Activated CD4-positive, alpha-beta T cell treated with anti-CD3 and anti-CD28 coated beads, Interleukin-2, amount 50 U/mL, for 48 hours (primary cell): ENCODE measurements around the gene KCND3.

Experiments
- DNase-seq, 2 experiments: peaks; one replicate each; pipeline ENCODE4 v3.0.0-alpha.2; 2020

KCND3 gene

DNA sequence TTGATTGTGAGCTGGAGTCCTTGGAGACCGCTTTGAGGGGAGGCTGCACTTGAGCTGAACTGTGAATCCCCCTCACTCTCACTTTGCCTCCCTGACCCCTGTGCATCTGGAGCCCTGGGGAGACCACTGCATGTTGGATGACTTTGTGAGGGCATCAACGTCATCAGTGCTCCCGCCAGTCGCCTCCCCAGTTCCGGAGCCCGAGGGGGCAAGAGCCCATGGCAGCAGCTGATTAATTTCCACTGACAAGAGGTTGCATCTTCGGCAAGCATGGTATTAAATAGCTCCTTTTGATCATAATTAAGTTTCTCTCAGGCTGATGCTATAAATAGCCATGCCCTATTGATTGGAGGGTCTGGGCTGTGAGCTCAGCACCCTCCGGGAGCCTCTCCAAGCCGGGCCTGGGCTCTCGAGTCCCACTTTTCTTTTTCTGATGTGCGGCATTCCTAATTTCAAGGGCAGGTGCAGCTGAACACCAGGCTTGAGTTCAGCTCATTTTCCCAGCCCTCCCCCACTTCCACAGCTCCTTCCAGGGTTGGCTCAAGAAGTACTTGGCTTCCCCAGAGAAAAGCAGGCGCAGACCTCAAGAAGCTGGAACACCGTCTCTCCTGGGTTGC is 33.2 kb downstream of the KCND3 start:
- DNase-seq: no peak

DNA sequence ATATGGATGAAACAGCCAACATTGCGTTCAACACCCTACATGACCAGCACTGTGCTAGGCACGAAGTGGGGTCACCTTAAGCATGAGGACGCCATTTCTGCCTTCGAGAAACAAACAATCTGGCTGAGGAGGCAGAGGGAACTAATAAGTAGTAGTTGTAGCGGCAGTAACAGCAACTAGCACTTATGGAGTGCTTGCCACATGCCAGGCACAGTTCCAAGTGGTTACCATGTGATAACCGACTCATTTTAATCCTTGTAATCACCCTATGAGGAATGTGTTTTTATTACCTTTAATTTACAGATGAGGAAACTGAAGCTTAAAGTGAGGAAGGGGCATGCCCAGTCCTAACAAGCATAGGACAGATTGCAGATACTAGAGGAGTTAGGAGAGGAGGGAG is 33.7 kb downstream of the KCND3 start:
- no peak for DNase-seq

DNA sequence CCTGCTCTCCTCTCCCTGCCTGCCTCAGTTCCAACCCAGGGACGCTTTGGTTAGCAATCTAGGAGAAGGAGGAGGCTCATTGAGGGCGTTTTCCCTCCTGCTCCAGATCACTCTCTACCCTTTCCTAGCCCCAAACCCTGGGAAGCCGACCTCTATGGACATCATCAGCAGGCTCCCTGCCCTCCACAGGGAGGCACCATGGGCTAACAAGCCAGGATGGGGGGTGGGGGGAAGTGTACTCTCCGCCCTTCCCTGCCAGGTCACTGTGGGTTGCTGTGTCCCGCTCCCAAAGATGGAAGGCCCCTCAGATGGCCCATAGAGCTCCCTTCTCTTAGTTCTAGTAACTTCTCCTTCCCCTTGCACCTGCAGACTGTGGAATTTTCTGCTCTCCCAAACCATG is 35.7 kb downstream of the KCND3 start:
- no peak for DNase-seq

DNA sequence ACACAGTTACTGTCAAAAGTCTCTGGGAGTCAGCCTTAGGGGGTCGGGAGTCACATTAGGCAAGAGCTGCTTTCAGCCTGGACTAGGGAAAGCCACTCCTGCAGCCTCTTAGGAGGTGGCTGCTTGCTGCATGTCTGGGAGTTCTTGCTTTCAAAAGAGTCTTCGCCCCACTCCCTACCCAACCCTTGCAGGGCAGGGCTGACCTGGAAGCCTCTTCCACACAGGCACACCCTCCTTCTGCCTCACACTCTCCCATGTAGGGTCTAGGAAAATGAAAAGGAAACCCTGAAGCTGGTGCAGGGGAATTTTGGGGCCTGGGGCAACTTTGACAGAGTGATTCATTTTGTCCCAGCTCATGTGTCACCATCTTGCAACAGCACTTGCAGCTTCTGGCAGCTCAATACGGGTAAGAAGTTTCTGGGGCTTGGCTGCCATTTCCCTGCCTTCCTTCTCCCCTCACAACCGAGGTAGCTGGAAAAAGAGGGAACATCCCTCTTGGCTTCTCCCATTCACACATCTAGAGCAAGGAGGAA is 37.3 kb downstream of the KCND3 start:
- DNase-seq: no peak

DNA sequence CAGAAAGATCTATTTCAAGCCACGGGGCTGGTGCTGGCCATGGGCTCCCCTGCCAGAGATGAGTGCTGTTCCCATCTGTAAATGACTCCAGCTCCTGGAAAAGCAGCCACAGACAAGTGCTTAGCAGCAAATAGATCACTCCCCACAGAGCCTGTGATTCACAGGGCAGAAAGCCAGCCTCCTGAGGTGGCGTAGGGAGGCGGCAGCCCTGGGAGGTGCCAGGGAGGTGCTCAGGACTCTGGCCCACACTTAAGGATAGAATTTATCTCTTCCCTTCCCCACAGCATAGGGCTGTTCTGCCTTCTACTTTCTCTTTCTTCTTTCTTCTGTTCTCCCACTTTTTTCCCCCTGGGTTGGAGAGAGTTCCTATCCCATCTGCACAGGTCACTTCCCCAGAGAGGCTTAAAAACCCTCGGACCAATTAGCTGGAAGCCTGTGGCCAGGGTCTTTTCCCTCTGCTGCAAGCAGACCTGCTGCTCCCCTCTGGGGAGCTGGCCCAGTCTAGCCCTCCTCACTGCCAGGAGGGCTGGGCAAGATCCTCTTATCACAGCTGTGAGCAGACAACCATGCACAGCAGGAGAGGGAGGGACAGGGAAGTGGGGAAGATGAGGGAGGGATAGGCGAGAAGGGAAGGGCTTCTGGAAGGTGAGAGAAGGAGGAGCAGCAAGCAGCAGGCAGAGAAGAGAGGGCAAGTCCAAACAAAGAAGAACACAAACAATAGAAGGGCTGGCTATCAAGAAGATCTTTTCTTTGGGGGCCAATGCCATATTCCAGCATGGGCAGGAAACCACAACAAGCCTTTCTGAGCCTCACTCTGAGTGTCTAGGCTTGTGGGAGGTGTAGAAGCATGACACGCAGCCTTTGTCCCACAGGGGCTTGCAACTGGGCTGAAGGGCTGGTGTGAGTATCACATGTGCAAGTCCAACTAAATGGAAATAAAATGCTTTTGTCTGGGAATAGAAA is 41.0 kb downstream of the KCND3 start:
- no peak for DNase-seq

DNA sequence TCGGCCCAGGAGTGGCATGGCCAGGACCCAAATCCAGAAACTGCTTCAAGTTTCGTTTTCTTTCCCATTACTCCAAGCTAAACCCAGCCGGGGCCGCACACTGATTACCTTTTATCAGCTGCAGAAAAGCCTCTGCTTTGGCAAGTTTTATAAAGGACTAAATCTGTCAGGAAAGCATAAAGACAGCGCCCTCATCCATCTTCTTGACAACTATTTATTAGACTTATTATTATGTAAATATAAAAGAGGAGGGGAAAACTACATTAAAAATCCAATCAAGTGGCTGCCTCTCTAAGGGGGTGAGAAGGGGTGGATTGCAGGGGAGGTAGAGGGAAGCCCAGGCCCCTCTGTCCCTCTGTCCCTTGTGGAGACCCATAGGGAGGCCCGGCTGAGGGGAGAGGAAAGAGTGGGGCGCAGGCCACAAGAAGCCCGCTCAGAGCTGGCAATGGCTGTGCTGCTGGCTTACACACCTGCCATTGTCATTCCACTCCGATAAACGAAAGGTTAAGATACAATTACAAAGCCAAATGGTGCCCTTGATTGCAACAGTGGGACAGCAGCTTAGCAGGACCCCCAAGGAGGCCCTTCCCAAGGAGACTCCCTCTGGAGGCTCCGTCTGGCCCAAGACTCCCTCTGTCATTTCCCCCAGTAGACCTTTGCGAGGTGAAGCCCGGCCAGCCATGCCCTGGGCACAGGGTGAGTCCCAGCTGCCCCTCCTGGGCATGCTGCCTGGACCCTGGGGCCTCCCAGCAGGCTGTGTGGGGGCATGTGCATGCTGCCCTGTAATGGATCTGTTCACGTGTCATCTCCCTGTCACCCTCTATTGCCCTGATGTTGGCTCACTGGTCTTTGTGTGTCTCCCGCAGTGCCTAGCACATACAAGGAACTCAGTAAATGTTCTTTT is 45.4 kb downstream of the KCND3 start:
- no peak for DNase-seq

DNA sequence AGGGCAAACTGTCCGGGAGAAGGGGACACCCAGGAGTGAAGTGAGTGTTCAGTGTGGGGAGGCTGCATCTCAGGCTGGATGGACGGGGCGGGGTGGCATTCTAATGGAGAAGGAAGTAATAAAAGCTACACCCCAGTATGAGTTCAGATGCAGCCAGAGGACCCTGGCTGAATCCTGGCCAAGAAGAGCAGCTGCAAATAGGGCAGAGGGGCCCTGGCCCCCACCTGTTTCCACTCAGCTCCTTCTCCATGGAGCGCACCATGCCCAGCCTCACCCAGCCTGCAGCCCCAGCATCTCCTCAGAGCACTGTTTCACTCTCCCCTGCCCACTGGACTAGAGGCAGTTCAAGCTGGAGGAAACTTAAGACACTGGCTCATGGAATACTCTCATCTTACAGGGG is 46.4 kb downstream of the KCND3 start:
- no peak for DNase-seq

DNA sequence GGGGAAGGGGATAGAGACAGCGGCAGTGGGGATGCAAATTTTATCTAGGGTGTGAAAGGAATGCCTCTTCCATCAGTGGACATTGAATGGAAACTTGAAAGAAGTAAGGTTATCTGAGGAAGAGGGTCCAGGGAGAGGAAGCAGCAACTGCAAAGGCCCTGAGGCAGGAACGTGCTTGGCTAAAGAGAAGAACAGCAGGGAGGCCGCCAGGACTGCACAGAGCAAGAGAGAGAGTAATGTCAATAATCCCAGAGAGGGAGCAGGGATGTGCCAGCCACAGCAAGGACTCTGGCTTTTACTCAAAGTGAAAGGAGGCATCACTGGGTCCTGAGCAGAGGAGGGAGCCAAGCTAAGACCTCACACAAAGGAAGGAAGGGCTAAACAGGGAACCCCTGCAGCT is 50.9 kb downstream of the KCND3 start:
- no peak for DNase-seq

DNA sequence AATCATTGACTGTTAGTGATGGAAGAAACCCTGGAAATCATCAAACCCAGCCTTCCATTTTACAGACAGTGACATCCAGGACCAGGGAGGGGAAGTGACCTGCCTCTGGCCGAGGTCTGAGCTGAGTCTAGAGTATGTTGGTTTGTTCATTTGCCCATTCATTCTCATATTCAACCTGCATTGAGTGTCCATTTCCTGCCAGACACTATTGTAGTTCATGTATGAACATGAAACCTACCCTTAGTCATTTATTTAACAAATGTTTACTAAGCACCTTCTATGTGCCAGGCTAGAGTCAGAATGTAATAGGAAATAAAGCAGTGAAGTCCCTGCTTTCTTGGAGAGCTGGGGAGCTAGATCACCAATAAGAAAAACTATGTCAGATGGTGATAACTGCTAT is 51.3 kb downstream of the KCND3 start:
- DNase-seq: no peak

DNA sequence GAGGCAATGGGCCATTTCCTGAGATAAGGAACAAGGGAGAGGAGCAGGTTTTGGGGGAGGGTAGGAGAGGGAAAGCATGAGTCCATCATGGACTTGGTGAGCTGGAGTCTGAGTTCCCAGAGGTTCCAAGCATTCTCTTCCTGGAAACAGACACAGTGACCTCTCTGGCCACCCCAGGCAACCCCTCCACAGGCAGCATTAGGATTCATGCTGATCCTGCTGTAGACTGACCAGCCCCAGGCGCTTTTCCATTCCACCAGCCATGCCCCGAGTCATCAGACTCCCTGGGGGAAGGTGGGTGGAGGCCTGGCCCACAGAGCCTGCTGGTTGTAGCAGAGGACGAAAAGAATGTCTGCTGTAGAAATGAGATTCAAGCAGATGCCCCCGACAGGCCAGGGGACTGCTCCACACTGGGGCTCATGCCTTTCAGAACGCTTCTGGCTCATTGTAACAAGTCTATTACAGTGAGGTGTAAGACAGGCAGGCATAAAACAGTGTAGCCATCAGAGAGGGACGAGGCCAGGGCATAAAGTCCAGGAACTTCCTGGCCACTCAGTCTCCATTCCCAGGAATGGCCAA is 52.2 kb downstream of the KCND3 start:
- DNase-seq: no peak

DNA sequence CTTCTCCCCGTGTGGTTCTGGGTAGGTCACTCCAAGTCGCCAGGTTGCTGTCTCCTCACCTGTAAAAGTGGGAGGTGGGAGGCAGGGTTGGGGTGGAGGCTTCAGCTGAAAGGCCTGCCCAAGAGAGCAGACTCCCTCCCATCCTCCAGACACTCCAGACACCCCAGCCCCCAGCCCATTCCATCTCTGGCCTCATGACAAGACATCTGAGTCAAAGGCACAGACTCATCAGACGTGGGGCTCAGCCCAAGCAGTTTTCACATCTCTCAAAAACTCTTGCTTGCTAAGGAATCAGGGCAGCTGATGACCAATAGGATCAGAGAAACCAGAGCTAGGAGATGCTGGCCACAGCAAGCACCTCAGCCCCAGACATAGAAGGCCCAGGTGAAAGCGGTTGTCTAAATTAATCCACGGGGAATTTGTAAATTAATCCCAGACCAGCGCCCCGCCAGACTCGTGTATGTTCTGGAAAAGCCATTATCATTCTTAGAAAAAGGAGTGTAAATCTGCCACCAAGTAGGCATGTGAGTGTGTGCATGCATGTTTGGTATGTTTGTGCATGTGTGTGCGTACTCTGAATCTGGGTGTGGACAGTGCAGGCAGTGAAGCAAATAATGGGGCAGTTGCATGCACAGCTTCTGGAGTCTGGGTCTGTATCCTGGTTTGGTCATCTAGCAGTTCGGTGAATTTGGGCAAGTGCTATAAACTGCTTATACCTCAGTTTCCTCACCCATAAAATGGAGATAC is 55.2 kb downstream of the KCND3 start:
- DNase-seq: no peak

DNA sequence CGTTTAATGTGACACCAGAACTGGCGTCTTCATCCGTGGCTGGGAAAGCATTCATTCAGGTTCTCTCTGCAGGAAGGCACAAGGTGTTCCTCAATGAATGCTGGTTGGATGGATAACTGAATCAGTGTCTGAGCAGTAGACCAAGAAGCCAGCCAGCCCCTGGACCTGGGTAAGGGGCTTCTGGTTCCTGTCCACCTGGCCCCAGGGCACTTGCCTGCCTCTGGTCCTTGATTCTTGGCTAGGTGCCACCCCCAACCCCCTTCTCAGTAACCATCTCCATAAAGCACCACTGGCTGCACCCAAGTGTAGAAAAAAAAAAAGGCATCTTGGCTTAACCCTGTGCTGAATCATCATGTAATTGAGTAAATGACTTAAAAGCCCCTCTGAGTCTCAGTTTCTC is 59.1 kb downstream of the KCND3 start:
- DNase-seq: no peak

DNA sequence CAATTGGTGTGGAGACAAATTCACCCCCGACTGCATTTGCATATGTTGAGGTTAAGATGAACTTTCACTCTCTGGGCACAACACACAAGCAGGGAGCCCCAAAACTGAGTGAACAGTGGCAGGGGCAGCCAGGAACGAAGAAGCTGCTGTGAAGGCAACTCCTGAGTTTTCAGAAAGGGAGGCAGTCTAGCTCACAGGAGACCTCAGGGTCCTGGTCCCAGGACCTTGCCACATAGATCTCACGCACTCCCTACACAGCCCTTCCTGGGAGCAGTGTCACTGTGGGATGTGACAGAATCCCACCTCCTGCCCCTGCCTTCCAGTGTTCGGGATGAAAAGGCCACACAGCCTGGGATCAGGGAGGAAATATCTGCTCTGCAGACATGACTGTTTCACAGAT is 60.9 kb downstream of the KCND3 start:
- DNase-seq: no peak

DNA sequence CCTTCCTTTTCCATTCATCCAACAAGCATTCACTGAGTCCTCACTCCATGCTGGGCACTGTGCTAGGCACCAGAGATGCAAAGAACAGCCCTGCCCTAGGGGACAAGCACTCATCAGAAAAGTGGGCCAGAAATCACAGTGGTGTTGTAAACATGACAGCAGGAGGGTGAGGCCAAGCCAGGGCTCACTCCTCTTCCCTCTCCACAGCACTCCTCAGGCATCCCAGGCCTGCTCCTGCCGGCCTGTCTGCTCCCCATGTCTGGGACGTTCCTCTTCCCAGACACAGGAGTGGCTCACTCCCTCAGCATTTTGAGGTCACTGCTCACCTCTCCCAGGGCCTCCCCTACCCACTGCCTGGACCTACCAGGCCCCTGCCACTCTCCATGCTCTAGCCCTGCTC is 61.8 kb downstream of the KCND3 start:
- DNase-seq: no peak

DNA sequence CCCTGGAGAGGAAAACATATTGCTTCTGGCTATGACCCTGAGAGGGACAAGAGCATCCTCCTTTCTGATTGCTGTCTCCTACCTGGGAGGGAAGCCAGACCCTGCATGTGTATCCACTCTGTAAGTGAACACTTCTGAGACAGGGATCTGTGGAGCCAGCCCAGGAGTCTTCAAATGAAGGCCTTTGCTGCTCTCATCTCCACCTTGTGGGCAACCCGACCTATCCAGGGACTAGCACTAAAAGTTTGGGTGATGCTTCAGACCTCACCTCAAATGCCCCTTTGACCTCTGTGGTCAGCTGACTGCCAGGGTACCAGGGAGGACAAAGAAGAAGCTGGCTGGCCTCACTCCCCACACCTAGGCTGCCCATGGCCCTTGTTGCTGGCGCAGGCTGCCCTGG is 64.7 kb downstream of the KCND3 start:
- no peak for DNase-seq

DNA sequence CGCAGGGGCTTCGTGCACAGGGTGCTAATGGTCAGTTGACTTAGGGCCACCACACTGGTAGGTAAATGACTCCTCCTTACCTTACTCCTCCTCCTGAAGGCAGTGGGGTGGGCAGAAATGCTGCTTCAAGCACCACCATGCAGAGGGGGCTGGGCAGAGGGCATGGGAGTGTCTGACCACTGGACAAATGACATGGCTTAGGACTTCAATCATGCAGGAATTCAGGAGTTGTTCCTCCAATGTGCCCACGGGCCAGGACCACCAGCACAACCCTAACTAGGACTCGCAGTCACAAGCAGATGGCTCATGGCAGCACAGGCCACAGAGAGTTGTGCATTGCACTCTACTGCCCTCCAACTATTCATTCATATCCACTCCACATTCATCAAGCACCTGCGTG is 65.7 kb downstream of the KCND3 start:
- no peak for DNase-seq

DNA sequence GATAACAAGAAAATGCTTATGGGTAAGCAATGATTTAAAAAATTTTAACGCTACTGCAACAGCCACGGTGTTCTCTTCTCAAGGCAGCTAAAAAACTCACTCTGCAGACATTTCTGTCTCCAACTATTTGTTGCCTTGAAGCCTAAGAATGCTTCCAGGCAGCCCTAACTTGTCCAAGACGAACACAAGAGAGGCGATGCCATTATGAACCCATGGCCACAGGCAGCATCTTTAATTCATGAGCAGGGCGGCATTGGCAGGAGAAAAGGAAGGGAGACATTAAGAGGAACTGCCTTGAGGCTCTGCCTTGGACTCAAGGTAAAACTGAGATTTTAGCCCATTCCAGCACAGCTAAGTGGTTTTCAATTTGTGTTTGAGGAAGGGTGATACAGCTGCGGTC is 67.5 kb downstream of the KCND3 start:
- DNase-seq: no peak

DNA sequence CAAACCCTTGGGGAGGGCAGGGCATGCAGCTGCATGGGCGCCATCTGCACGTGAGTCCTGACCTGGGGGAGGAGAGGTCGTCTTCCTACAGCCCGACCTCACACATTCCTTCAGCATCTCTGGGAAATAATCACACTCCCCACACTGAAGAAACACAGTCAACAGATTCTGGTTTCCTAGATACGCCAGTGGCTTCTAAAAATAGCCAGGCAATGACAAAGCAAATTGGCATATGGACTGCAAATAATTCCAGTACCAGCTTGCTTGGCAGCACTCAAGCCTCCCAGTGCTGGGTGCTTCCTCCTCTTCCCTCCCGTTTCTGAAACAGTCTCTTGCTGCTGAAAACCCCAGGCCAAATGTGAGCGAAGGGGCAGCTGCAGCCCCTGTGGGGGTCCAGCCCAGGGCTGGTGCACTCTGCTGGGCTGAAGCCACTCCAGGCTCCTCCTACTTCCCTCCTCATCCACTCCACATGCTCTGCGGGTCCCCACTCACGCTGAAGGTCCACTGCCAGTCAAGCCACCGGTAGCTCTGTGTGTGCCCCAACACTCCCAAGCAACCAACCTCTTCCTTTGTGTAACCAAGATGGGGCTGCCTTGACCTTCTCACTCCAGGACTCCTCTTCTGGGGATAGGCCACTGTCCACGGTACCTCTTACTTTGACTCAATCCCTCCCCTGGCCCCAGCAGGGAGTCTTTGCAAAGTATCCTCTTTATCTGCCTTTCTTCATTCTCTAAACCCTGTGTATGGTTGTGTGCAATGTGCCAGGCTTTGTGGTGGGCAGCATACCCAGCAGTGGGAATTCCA is 69.0 kb downstream of the KCND3 start:
- no peak for DNase-seq

DNA sequence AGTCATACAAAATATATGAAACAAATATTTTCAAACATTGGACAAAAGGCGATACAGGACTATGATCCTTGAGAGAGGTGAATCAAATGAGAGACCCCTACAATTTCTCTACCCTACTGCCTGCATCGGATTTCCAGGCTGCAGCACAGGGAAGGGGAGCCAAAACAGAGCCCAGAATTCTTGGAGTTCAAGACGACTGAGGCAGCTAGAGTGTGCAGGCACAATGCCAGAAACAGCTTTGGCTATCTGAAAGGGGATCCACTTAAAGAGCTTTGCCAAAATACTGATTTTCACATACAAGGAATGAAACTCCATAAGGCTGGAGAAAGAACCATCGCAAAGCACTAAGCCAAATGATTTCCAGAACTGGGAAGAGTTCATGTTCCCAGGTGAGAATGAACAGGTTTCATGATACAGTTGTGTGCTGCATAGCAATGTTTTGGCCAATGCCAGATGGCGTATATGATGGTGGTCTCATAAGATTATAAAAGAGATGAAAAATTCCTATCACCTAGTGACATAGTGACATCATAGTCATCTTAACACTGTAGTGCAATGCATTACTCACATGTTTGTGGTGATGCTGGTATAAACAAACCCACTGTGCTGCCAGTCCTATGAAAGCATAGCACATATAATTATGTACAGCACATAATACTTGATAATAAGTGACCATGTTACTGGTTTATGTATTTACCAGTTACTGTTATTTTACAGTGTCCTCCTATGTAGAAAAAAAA is 77.5 kb downstream of the KCND3 start:
- no peak for DNase-seq

DNA sequence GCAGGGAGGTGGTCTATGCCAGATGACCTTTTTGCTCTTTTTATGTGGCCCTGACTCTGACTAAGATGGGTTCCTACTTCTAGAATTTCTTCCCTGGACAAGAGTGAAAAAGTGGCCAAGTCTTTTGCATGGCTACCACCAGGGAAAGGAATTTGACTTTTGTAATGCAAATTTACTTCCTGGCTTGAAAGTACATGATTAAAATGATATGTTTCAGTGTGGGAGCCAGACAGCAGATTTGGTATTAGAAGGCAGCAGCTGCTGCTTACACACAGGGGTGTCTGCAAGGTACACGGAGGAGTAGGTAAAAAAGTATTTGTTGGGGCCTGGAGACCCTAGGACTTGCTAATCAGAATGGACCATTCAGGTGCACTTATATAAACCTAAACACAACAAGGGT is 78.4 kb downstream of the KCND3 start:
- DNase-seq: no peak
